DND-41 (cell line): ENCODE results near the gene GSN.

ENCODE experiments used
- CTCF ChIP-seq: IDR thresholded peaks from 2 replicates; pipeline ENCODE4 v1.5.1; 2012; ENCODE audit warnings: borderline replicate concordance, low read length, moderate library complexity, mild to moderate bottlenecking; ENCODE audit not compliant: poor library complexity, severe bottlenecking; ENCODE audit errors: extremely low read depth
- EZH2 ChIP-seq: IDR thresholded peaks from 3 replicates; pipeline ENCODE4 v1.6.1; 2012; ENCODE audit warnings: borderline replicate concordance, low read depth, mild to moderate bottlenecking, moderate library complexity, low read length, inconsistent platforms; ENCODE audit not compliant: severe bottlenecking

GRCh38 chr9:121262423-121262822 is 5.5 kb upstream of the GSN start:
- TF ChIP-seq CTCF (no peak), EZH2 (no peak)
